NCI-H345 (cell line): ENCODE results near the gene UGT3A2.

Experiments
- DNase-seq: peaks from one replicate; lab custom pipeline; 2025; lab: John Stamatoyannopoulos, UW

UGT3A2 gene

DNA sequence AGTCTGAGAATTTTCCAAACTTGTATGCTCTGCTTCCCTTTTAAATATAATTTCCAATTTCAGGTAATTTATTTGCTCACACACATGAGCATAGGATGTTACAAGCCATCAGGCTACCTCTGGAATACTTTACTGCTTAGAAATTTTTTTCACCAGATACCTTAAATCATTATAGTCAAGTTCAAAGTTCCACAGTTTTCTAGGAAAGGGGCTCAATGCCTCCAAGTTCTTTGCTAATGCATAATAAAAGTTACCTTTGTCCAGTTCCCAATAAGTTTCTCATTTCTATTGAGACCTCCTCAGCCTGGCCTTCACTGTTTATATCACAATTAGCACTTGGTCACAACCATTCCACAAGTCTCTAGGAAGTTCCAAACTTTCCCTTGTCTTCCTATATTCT lies 59.3 kb downstream of the UGT3A2 start:
- no peak for DNase-seq

DNA sequence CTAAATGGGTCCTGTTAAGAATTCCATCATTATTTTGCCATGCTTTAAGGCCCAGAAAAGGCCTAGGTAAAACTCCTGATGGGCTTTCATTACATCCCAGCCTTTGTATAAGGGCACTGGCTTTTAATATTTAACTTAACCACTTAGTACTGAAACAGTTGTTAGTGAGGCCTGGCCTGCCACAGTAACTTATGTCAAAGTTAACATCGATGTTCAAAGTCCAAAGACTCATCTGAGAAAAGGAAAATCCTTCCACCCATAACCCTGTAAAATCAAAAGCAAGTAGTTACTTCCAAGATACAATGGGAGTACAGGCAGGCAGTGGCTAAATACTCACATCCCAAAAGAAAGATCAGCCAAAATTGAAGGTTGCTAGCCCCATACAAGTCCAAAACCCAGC lies 60.5 kb downstream of the UGT3A2 start:
- no peak for DNase-seq

DNA sequence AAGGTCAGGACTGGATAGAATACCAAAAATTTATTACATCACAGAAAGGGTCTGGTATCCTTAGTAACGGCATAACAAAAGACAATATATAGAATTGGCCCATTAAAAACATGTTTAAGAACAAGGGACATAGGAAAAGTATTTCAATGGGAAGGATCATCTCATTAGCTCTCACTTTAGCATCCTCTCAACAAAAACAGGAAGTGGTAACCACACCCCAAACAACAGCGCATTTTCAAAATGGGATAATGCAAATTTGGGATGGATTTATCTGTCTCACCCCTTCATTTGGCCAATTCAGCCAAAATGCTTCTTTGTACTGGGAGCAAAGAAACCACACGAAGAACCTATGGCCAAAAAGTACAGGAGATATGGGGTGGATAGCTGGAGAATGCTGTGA lies 65.7 kb downstream of the UGT3A2 start:
- DNase-seq, result no peak

DNA sequence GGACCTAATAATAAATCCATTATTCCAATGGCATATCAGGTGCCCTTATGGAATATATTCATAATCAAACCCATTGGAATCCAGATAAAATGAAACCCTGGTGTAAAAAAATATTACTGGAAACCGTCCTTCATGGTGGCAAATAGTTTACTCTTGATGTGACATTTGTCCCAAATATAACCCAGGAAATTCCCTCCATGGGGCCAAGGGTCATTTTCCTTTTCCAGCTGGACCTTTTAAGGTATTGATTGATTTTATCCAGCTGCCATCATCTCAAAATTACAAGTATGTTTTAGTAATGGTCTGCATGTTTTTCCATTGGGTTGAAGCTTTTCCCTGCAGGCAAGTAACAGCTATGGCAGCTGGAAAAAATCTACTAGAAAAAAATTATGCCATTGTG lies 67.1 kb downstream of the UGT3A2 start:
- DNase-seq, result no peak

DNA sequence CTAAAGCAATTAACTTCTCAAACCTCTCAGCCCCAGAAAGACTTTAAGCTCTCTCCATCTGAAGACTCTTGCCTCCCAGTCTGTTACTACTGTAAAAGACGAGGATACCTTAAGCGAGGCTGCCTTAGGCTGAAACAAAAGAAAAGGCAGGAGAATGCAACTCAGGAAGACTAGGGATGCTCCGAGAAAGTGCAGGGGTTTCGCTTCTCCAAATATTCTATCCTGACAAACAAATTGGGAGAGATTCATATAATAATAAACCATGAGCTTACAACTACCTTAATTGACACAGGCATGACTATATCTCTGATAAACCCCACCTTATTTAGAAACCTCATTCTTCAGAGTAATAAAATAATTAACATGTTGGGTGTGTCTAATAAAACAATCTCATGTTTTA lies 70.6 kb downstream of the UGT3A2 start:
- DNase-seq, result no peak

DNA sequence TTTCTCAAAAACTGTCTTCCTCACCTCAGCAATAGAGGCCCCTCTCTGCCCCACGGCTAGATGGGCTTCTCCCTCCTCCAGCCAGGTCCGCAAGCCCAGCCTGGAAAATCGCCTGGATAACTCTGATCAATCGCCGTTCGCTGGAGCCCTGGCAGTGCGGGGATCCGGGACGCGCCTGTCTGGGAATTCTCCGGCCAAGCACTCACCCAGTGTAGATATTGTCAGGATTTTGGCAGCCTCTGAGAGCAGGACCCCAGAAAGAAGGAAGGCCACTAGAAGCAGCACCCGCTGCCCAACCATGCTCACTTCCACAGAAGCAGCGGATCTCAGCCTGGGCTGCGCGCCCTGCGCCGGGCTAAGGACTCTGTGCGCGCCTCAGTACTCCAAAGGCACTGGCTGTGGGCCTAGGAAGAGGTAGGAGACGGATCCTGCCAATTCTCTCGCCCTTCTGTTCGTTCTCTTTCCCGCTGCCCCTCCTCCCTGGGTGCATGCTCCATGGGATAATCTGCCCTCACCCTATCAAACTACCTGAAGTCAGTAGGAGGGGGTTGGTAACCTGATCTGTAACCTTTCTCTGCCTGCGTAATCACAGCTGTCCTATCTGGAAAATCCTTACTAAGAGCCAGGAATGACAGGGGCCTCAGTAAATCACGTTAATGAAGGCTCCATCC lies 75.6 kb downstream of the UGT3A2 start, which contains the start of gene UGT3A1:
Gene UGT3A1 (minus strand): TSS at position 450 of the 671 bp plus-strand sequence. CDS start 150 bp downstream, at position 300.
- no peak for DNase-seq

DNA sequence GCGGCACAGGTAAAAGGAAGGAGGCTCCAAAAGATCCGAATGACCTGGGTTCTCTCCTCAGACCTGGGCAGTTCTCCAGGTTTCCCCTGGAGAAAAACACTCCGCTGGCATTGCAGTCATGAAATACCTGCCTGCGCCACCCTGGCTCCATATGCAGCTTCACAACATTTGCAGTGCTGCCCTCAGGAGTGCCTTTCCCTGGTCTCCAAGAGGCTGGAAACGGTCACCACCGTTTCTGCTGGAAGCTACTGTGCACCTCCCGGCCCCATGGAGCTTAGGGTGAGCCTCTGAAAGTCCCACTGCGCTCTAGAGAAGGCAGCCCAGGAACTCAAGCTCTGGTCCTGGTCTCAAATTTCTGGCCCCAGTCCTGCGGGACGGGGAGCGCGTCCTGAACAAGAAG lies 76.2 kb downstream of the UGT3A2 start:
- no peak for DNase-seq

DNA sequence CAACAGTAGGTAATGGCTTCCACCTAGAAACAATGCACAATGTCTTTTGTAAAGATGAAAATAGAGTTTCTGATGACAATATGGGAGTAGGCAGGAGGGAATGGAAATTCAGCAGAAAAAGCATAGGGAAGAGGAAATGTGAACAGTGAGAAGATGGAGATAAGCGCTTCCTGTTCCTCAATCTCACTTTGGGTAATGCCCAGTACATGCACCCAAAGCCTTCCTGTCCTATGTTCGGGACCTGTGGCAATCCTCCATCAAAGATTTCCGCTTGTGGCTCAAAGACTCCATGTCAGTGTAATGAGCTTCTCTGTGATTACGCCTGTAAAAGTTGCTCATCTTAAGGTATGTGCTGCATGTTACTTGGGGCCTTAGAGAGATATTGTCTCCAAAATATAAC lies 78.2 kb downstream of the UGT3A2 start:
- DNase-seq, result no peak

DNA sequence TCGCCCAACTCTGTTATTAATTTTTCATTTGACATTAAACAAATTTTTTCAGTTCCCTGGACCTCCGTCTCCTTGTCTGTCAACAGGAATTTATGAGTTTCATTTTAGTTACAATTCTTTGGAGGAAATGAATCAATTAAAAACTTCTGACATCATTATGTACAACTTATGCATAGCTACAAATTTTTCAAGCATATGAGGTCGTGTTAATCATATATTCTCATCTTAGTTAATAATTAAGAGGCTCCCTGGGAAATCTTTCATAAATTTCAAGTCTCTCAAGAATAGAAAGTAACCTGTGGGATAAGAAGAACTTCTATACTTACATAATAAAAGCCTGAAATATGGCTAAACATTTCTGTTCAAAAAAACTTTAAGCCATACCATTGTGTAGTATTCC lies 78.9 kb downstream of the UGT3A2 start:
- DNase-seq, result no peak
